Measurements from ENCODE around the gene FAM13A.
"Not testable (repeated sequence)": the region's sequence is repeated elsewhere in the genome, so short reads cannot be mapped to it uniquely, and the experiment has no call there.

Gene FAM13A

GRCh38 chr4:89064848-89065247, 7.9 kb upstream of the FAM13A start:
- no peak for DNase-seq (ENCODE audit: extremely low spot score)
- TF ChIP-seq CTCF (IDR thresholded peaks at IDR 0.05; ENCODE audit: control extremely low read depth, extremely low read depth, low read depth, missing control alignments), result no peak
- POLR2A ChIA-PET, result no interaction called here
- CTCF ChIA-PET, result interaction anchor here (1.2 to 1.5 kb wide), 3 partner anchors 9 to 41 kb away, joined by 3 read pairs; no protein-coding TSS in a partner anchor

- CTCF ChIA-PET, result interaction anchor here (1.0 to 1.4 kb wide), 2 partner anchors 12 to 15 kb away, joined by 3 read pairs; no protein-coding TSS in a partner anchor
- DNase-seq (ENCODE audit: extremely low spot score); POLR2A ChIA-PET: not testable (repeated sequence)
Observed at GRCh38 chr4:89057844-89058243, 859 bp upstream of the FAM13A start.

- POLR2A ChIA-PET, result interaction anchor here (0.5 kb wide), 1 partner anchor 93 kb away, joined by 5 read pairs; no protein-coding TSS in a partner anchor
- DNase-seq (ENCODE audit: extremely low spot score), result no peak
- CTCF ChIA-PET, result interaction anchor here (0.7 to 1.6 kb wide), 6 partner anchors 8 to 165 kb away, joined by 3 to 6 read pairs (median 3); no protein-coding TSS in a partner anchor
- no peak for TF ChIP-seq CTCF (IDR thresholded peaks at IDR 0.05; ENCODE audit: control extremely low read depth, extremely low read depth, low read depth, missing control alignments)
Observed at GRCh38 chr4:89056292-89056952, 563 bp downstream of the FAM13A start.

GRCh38 chr4:89055157-89056080, 1.6 kb downstream of the FAM13A start:
- TF ChIP-seq CTCF (IDR thresholded peaks at IDR 0.05; ENCODE audit: control extremely low read depth, extremely low read depth, low read depth, missing control alignments), result no peak
- ChIA-PET POLR2A (no interaction called here), CTCF (interaction anchor here (0.8 to 1.6 kb wide), 6 partner anchors 9 to 56 kb away, joined by 3 to 6 read pairs (median 4); no protein-coding TSS in a partner anchor)
- DNase-seq (ENCODE audit: extremely low spot score), result no peak

- DNase-seq (ENCODE audit: extremely low spot score), result no peak
- no peak for TF ChIP-seq CTCF (IDR thresholded peaks at IDR 0.05; ENCODE audit: control extremely low read depth, extremely low read depth, low read depth, missing control alignments)
- CTCF ChIA-PET, result interaction anchor here (0.8 to 1.5 kb wide), 4 partner anchors 10 to 57 kb away, joined by 3 to 4 read pairs (median 4); no protein-coding TSS in a partner anchor
- POLR2A ChIA-PET, result no interaction called here
Observed at GRCh38 chr4:89054627-89055026, 2.4 kb downstream of the FAM13A start.

- POLR2A ChIA-PET, result no interaction called here
- CTCF ChIA-PET, result interaction anchor here (1.4 to 1.6 kb wide), 2 partner anchors 10 to 18 kb away, joined by 3 to 4 read pairs; no protein-coding TSS in a partner anchor
- DNase-seq (ENCODE audit: extremely low spot score), result no peak
- no peak for TF ChIP-seq CTCF (IDR thresholded peaks at IDR 0.05; ENCODE audit: control extremely low read depth, extremely low read depth, low read depth, missing control alignments)
Observed at GRCh38 chr4:89049853-89050252, 7.1 kb downstream of the FAM13A start.

Data from GM10248 (cell line).